ENCODE data around the gene TNP2. TPM values are rescaled to one million over a fixed set of nuclear protein-coding genes. Genes with fewer than 3 reads are reported as not detected.

The TNP2 gene
- total and polyA plus RNA-seq, 9 of the 15 experiments (the other 6 are each of a cell fraction or from before 2014, with no cell fraction given): not detected

GRCh38 chr16:11258553-11259492 is 10.3 kb downstream of the TNP2 start (continued):
- TF ChIP-seq HOMEZ (CRISPR knock-in tag; IDR thresholded peaks at IDR 0.05): no peak
- TF ChIP-seq ZNF175 (CRISPR knock-in tag; IDR thresholded peaks at IDR 0.05; ENCODE audit: low read depth): no peak
- no peak for TF ChIP-seq CHD7 (IDR thresholded peaks at IDR 0.05; ENCODE audit: low read depth, low read length)
- TF ChIP-seq MYC (IDR thresholded peaks at IDR 0.05; ENCODE audit: low read depth, low read length): 0 out of 2 replicates have a peak, but pooled peaks have one; percentile 17
- TF ChIP-seq MYC (CRISPR knock-in tag; IDR thresholded peaks at IDR 0.05; ENCODE audit: borderline replicate concordance, low read depth): no peak
- TF ChIP-seq ESRRA (IDR thresholded peaks at IDR 0.05; ENCODE audit: borderline replicate concordance, low read depth): peak; percentile 66; the same call in 1 of the 2 replicates
- TF ChIP-seq NEUROD1 (IDR thresholded peaks at IDR 0.05; ENCODE audit: borderline replicate concordance, low read depth, low read length, partially characterized antibody): no peak
- TF ChIP-seq ZNF121 (CRISPR knock-in tag; conservative IDR thresholded peaks at IDR 0.05): peak; percentile 87
- TF ChIP-seq SFPQ (IDR thresholded peaks at IDR 0.05; ENCODE audit: low read depth, low read length): no peak

Measured in K562 (cell line).